Renal cortical epithelial cell (primary cell): ENCODE data around the gene CXorf58. TPM values are rescaled to one million over a fixed set of nuclear protein-coding genes. Genes with fewer than 3 reads are reported as not detected.
"Not testable (repeated sequence)": the region's sequence is repeated elsewhere in the genome, so short reads cannot be mapped to it uniquely, and the experiment has no call there.

Source experiments
- DNase-seq: peaks from one replicate; pipeline ENCODE4 v3.0.0-alpha.2; 2011; ENCODE audit warnings: low read depth
- total RNA-seq: library from RNA; depleted of rRNA; stranded (reverse); fragments of >200 nt; gene quantifications from 2 replicates; pipeline ENCODE4 v1.2.3, GENCODE V29; 2014

CXorf58 gene, protein sequence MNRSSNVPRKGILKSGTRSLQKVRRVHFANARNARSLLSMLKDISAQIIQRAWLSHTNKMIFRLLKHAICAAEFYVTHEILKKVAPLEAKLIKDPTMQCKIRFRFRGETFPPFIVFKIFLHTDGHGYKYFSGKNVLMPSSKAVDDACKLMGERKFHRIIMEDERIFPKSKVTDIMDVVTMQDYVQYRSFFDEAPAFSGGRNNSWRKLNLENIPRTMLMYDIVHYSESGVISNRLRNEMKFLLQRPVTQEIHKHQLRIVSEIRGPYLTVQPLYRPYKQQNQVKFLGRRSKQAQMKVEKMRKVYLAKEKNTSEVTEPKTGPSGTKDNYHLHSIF
- not detected in 2 replicates for total RNA-seq

- peak; percentile 78 for DNase-seq
Observed at GRCh38 chrX:23907498-23908218, at the start of gene CXorf58, which contains the start of gene APOO. TSS of gene CXorf58 (plus strand) at chrX:23908006. CDS start at chrX:23910303, 2,297 bp downstream. TSS of gene APOO (minus strand) at chrX:23907938. CDS start at chrX:23907702, 236 bp downstream.

DNA sequence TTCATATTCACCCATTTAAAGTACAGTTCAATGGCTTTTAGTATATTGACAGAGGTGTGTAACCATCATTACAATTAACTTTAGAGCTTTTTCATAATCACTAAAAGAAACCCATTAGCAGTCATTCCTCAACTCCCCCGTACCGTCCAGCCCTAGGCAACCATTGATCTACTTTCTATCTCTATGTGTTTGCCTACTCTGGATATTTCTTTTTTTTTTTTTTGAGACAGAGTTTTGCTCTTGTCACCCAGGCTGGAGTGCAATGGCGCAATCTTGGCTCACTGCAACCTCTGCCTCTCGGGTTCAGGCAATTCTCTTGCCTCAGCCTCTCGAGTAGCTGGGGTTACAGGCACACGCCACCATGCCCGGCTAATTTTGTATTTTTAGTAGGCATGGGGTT is 48.6 kb upstream of the CXorf58 start:
- not testable (repeated sequence) for DNase-seq

DNA sequence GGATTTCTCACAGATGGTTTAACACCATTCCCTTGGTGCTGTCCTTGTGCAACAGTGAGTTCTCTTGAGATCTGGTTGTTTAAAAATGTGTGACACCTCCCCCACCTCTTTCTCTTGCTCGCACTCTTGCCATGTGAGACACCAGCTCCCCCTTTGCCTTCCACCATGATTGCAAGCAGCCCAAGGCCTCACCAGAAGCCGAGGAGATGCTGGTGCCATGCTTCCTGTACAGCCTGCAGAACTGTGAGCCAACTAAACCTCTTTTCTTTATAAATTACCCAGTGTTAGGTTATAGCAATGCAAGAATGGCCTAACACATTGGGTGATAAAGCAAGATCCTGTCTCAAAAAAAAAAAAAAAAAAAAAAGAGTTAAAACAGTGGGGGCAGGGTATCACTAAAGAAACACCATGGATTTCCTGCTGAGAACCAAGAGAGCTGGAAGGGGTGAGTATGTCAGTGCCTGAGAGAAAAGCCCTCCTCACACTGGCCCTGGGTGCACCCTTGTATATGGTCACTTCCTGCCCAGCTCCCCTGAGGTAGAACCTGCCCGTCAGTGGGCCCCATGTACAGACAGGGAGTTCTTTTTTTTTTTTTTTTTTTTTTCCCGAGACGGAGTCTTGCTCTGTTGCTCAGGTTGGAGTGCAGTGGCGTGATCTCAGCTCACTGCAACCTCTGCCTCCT is 46.5 kb upstream of the CXorf58 start:
- no peak for DNase-seq

DNA sequence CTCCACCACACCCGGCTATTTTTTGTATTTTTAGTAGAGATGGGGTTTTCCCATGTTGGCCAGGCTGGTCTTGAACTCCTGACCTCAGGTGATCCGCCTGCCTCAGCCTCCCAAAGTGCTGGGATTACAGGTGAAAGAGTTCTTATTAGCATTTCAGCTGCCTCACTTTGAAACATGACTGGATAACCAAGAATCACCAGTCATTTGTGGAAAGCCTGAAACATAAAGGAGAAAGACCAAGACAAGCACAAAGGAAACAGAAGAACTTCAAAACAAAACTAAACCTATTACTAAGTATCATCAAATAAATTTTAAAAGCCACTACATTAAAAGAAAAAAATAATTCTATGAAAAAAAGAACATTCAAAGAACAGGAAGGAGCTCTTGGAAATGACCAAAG is 45.9 kb upstream of the CXorf58 start:
- DNase-seq = not testable (repeated sequence)

DNA sequence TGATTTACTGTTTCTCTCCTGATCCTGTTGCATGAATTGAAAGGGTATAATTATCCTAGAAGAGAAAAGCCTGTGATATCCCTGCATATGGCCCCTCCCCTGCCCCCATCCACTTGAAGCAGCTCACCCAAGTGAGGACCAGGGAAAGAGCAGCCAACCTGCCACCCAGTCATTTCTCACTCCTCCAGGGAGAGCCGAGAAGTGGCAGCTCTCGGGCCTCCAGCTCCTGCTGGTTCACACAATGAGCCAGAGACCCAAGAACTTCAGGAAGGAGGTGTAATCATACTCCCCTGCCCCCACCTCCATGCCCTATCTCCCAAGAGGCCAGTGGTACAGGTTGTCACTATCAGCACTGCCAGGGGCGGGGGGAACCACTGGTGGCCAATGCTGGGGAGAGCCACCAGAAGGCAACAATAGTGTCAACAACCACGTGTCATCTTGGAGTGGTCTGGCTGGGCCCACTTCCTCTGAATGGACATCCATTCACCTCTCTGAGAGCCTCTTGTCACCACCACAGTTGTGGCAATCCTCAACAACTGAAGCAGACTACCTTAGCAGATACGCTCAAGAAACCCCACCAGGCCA is 43.0 kb upstream of the CXorf58 start:
- no peak for DNase-seq

DNA sequence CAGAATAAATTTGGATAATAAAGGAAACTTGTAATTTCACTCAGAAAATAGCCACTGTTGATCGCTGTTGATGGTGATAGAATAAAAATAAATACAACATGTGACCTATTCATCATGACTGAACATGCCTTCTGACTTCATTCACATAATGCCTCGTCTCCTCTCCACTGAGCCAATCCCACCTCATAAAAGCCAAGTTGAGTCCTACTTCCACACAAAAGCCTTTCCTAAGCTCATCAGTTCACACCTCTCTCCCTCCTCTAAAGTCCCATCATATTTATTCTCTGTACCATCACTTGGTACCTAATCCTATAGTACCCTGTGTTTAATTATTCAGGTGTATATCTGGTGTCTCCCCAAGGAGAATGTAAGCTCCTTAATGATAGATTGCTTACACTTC is 37.8 kb upstream of the CXorf58 start:
- no peak for DNase-seq

DNA sequence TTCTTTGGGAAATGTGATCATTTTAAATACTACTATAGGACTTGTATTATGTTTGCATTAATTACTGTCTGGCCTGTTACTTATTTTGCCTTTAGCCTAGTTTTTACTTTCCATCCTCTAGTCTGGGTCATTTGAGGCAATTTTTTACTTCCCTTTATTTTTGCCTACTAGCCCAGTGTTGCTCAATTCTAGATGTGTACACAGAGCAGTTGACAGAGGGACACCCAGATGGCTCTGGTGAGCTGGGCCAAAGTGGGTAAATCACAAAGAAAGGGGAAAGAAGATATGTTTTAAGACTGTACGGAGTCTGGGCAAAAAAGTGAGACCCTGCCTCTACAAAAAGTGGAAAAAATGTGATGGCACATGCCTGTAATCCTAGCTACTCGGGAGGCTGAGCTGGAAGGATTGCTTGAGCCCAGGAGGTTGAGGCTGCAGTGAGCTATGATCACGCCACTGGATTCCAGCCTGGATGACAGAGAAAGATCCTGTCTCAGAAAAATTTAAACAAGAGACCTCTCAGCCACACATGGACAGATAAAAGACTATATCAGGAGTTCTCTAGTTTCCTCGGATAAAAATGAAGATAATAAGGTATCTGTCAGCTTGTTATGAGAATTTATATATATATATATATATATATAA is 35.8 kb upstream of the CXorf58 start:
- DNase-seq = no peak

DNA sequence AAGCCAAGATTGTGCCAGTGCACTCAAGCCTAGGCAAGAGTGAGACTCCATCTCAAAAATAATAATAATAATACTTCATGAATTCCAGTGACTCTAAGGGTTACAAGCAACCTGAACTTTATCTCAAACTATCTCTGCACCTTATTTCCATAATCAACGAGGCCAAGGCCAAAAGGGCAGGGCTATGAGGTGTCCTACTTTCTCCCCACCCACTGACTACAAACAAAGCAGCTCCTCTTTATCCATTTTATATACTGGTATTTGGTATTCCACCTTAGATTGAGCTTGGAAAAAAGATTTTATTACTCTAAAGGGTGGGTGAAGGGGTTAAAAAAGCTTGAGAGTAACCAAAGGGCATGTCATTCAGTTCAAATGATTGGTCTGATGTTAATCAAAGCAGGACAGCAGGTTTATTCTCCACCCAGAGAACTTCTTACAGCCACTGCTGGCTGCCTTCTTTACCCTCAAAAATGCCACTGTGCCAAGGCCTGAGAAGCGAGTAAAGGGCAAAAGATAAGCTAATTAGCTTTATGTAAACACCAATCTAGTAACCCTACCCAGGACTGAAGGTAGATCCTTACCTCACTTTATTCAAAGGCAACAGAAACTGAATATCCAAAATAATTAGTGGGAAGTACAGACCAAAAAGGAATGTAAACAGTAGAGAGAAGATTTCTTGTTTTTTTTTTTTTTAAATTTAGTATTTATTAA is 28.3 kb upstream of the CXorf58 start:
- no peak for DNase-seq

DNA sequence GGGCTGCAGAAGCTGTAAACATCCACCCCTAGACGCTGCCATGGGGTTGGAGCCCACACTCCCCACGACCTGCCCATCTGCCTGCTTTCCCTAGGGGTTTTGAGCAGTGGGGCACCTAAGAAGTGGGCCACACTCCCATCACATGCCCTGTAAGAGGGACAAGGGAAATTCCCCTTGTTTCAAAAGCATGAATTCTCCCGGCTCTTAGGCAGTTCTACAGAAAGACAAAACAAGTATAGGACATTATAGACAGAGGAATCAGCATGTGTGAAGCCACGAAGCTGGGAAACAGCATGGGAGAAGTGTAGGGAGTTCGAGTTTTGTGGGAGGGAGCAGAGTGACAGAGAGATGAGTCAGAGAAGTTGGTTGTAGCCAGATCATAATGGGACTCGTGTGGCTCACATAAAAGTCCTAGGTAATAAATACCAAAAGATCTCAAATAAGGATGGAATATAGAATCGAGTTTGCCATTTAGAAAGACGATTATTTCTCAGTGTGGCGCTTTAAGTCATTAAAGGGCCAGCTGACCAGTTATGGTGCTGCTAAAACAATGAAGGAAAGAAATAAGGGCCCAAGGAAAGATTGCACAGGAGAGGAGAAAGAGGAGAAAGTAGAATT is 24.0 kb upstream of the CXorf58 start:
- peak; percentile 89 for DNase-seq

DNA sequence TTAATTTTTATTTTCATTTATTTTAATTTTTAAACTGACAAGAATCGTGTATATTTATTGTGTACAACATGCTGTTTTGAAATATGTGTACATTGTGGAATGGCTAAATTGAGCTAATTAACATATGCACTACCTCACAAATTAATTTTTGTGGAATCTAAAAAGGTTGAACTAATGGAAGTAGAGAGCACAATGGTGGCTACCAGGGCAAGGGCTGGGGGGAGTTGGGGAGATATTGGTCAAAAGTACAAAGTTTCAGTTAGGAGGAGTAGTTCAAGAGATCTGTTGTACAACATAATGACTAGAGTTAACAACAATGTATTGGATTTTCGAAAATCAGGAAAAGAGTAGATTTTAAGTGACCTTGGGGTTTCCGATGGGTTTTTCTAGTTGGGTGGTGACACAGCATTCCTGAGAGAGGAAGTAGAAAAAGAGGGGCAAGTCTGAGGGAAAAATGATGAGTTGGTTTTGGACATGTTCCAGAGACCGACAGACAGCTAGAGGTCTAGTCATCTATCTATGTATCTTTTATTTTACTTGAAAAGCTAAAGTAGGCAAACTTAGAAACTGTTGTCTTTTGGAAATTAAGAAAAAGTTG is 23.3 kb upstream of the CXorf58 start:
- DNase-seq = peak; percentile 46

DNA sequence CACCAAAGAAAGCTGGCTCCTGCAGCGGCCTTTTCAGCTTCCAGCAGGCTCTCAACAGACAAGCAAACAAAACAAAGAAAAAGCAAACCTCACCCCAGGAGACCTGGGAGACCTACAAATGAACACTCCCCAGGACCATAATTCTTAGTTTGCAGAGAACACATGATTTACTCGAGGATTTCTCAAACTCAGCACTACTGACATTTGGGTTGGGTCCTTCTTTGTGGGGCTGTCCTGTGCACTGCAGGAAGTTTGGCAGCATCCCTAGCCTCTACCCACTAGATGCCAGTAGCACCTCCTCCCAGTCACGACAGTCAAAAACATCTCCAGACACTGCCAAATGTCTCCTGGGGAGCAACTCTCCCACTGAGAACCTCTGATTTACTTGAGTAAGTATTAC is 22.0 kb upstream of the CXorf58 start:
- no peak for DNase-seq

GRCh38 chrX:23887451-23887850 is 20.4 kb upstream of the CXorf58 start:
- no peak for DNase-seq

DNA sequence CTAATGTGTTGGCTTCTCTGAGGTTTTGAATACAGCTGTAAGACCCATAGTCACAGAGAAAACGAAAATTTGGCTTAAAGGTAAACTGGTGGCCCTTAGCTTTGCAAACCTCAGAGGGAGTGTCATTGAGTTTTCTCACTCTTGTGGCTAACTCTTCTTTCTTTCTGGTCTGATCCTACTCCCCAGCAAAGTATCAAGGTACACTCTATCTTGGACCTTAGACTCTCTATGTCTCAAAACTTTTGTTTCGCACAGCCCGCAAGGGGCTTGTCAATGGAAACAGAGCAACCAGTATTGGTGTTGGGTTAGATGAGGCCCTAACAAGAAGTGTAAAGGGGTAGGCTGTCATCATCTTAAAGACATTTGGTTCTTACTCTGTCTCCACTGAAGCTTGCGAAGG is 19.9 kb upstream of the CXorf58 start:
- DNase-seq = no peak

DNA sequence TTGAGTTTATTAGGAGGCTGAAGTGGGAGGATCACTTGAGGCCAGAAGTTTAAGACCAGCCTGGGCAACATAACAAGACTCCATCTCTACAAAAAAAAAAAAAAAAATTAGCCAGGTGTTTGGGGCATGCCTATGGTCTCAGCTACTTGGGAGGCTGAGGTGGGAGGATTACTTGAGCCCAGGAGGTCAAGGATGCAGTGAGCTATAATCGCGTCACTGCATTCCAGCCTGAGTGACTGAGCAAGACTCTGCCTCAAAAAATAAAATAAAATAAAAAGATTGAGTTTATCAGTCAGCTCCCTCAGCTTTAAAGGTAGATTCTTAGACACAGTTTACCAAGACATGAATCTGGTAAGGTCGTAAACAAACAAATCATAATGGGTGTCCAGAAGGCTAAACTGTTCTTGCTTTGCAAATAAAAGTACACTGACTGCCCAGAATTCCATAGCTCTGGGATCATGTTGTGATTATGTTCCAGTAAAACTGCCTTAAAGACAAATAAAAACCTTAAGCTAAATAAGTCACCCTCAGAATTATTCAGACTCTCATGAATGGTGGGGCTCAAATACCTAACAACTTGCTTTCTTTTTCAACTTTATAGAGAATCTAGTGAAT is 18.8 kb upstream of the CXorf58 start:
- peak; percentile 63 for DNase-seq

GRCh38 chrX:23890933-23891332 is 16.9 kb upstream of the CXorf58 start:
- no peak for DNase-seq

- DNase-seq = not testable (repeated sequence)
Observed at GRCh38 chrX:23894993-23895392, 12.8 kb upstream of the CXorf58 start.

DNA sequence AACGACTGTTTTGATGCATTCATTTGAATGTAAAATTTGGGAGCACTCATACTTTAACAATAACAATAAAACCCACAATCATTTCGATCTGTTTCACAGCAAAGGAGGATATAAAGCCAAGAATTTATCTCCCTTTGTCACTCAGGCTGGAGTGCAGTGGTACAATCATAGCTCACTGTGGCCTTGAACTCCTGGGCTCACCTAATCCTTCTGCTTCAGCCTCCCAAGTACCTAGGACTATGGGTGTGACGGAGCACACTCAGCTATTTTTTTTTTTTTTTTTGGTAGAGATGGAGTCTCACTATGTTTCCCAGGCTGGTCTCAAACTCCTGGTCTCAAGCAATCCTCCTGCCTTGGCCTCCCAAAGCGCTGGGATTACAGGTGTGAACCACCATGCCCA is 11.3 kb upstream of the CXorf58 start:
- DNase-seq = not testable (repeated sequence)

DNA sequence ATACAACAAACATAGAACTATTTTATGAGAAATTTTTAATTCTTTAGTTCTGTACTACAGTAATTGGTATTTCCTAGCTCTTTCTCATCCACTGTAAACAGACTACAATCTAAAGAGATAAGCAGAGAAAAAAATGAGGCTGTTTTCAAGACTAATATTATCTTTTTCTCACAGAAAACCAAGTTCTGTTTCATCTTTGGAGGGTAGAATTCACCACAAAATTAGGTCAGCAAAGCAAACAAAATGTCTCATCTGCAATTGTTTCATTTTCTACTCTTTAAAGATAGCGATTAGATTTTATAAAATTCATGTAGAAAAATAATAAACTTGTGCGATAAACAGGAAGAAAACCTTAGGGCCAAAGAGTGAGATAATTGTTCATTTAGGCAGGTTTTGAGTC is 10.8 kb upstream of the CXorf58 start:
- no peak for DNase-seq

- DNase-seq = peak; percentile 86
Observed at GRCh38 chrX:23898412-23898959, 9.3 kb upstream of the CXorf58 start.
